Activated T-helper 1 cell treated with Interleukin-2 at 50 U/mL for 16 hours (primary cell): Measurements from ENCODE around the gene AREL1.

Experiments
- DNase-seq: peaks from one replicate; pipeline ENCODE4 v3.0.0-alpha.2; 2020; ENCODE audit warnings: low read depth

Gene AREL1

DNA sequence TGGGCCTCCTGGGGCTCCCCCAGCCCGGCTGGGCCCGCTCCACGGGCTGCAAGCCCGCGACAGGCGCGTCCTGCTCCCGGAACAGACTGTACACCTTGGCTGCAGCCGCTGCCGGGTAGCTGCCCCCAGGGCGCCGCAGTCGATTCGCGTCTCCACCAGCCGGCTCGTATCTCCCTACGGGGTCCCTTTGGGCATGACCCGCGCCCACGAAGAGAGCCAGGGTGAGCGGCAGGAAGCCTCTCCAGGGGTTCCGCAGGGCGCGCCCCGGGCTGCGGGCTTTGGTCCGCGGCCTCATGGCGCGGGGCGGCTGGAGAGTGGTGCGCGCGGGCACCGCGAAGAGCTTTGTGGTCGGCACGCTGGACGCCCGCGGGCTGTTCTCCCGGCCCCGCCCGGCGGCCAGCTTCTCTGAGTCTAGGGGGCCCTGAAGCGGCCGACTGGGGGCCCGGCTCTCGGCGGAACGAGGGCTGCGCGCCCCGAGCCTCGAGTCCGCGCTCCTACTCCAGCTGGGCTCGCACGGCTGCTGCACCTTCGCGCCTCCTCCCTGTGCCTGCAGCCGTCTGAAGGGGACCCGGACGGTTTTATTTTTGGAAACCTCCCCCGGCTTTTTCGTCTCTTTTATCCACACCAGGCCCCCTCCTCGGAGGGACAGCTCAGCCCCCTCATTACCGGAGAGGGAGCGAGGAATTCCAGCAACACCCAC is 101.1 kb downstream of the AREL1 start, which contains the start of gene LTBP2:
Gene LTBP2 (minus strand): TSS at position 588 of the 700 bp plus-strand sequence. CDS start 293 bp downstream, at position 295.
- DNase-seq, result no peak
